Endothelial cell (in vitro differentiated cells): Measurements from ENCODE around the gene PXDN. TPM values are rescaled to one million over a fixed set of nuclear protein-coding genes. Genes with fewer than 3 reads are reported as not detected.
A peak's percentile ranks its signal among the peaks of the same experiment; 100 is the strongest.
"Not testable (repeated sequence)": the region's sequence is repeated elsewhere in the genome, so short reads cannot be mapped to it uniquely, and the experiment has no call there.

Experiments
- DNase-seq: peaks from one replicate; pipeline ENCODE4 v3.0.0; 2021; ENCODE audit warnings: low spot score
- H3K27ac Mint-ChIP-seq: one replicate; pipeline ENCODE4 v1.8.0; 2021; ENCODE audit warnings: mixed read lengths, inconsistent platforms; ENCODE audit not compliant: unreplicated experiment
- H3K27me3 Mint-ChIP-seq: one replicate; pipeline ENCODE4 v1.8.0; 2021; ENCODE audit warnings: mild to moderate bottlenecking, moderate library complexity, mixed read lengths, inconsistent platforms; ENCODE audit not compliant: unreplicated experiment
- H3K36me3 Mint-ChIP-seq: one replicate; pipeline ENCODE4 v1.8.0; 2021; ENCODE audit warnings: mild to moderate bottlenecking, low read depth, mixed read lengths, inconsistent platforms; ENCODE audit not compliant: unreplicated experiment
- H3K4me1 Mint-ChIP-seq: one replicate; pipeline ENCODE4 v1.8.0; 2021; ENCODE audit warnings: mild to moderate bottlenecking, mixed read lengths, inconsistent platforms; ENCODE audit not compliant: unreplicated experiment
- H3K4me3 Mint-ChIP-seq: one replicate; pipeline ENCODE4 v1.8.0; 2021; ENCODE audit warnings: mild to moderate bottlenecking, mixed read lengths, inconsistent platforms; ENCODE audit not compliant: unreplicated experiment
- H3K9me3 Mint-ChIP-seq: one replicate; pipeline ENCODE4 v1.8.0; 2021; ENCODE audit warnings: mixed read lengths, inconsistent platforms; ENCODE audit not compliant: unreplicated experiment
- total RNA-seq: library from RNA; stranded (reverse); fragmentation: NEBNext Ultra II Directional; extraction: Animal tissue kit (Norgen Biotek cat#: 25700); gene quantifications from one replicate; pipeline ENCODE4 v1.2.1, GENCODE V29; 2021; ENCODE audit not compliant: unreplicated experiment
- TF ChIP-seq, protein P1 (sequence below): fragments of 200-600 bp; sonication (generic); IDR thresholded peaks from one replicate; pipeline ENCODE4 v1.5.0; 2021; ENCODE audit warnings: antibody characterized with exemption; ENCODE audit not compliant: unreplicated experiment

PXDN gene
- total RNA-seq, 1 donor from 2014 or later = 521 TPM

DNA sequence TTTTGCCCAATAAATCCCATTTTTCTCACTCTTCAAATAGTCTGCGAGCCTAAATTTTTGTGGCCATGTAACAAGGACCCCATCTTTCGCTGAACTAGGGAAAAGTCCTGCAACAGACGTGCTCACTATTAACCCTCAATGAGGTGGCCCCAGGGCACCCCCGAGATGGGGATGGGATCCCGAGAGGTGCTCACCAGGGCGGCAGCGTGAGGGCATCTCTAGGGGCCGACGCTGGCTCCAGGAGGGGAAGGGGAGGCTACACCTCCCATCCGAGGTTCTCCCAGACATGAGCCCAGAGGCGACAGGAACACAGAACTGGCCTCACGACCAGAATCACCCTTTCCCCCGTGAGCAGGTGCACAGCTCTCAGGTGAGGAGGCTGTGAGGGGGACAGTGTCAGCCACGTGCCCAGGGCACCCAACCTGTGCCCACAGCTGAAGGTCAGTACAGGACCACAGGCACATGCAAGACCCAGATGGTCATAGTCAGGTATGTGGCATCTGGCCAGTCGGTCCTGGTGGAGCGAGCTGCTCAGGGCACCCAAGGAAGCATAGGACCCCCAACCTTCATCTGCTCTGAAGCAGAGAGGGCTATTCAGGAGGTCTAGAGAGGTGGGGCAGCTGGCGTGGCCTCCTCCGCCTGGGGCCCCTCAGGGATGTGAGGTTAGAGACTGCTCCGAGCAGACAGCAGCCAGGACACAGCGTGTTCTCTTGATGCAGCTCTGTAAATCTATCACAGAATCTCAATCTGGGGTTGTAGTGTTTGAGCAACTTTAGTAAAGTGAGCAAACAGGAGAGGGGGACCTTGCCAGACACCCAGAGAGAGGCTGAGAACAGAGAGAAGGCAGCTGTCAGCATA is 62.8 kb downstream of the PXDN start:
- Mint-ChIP-seq H3K27me3 (peaks cover 18% of the 10 kb centered on the region), H3K4me1 (peaks cover 15% of the 10 kb centered on the region), H3K9me3 (no peaks in the 10 kb centered on the region), H3K4me3 (peak overlapping the region; percentile 27), H3K27ac (peak overlapping the region; percentile 62), H3K36me3 (peaks cover 30% of the 10 kb centered on the region)
- no peak for DNase-seq
- TF ChIP-seq, protein P1, sequence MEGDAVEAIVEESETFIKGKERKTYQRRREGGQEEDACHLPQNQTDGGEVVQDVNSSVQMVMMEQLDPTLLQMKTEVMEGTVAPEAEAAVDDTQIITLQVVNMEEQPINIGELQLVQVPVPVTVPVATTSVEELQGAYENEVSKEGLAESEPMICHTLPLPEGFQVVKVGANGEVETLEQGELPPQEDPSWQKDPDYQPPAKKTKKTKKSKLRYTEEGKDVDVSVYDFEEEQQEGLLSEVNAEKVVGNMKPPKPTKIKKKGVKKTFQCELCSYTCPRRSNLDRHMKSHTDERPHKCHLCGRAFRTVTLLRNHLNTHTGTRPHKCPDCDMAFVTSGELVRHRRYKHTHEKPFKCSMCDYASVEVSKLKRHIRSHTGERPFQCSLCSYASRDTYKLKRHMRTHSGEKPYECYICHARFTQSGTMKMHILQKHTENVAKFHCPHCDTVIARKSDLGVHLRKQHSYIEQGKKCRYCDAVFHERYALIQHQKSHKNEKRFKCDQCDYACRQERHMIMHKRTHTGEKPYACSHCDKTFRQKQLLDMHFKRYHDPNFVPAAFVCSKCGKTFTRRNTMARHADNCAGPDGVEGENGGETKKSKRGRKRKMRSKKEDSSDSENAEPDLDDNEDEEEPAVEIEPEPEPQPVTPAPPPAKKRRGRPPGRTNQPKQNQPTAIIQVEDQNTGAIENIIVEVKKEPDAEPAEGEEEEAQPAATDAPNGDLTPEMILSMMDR = no peak

DNA sequence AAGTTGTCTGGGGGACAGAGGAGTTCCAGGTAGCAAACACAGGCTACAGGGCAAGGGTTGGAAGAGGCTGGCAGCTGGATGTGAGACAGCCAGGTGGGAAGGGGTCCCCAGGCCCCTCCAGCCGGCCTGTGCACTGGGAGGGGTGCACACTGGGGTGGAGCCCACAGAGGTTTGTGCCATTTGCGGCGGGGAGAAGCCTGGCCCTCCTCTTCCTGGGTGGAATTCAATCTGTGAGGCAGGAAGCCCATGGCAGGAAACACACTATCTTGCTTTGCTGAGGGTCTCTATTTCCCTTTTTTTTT is 63.3 kb downstream of the PXDN start:
- peaks cover 15% of the 10 kb centered on the region for H3K27me3 Mint-ChIP-seq
- no peak overlapping the region for H3K27ac Mint-ChIP-seq
- peaks cover 9% of the 10 kb centered on the region for H3K4me1 Mint-ChIP-seq
- DNase-seq = no peak
- H3K36me3 Mint-ChIP-seq = peaks cover 26% of the 10 kb centered on the region
- no peaks in the 10 kb centered on the region for H3K9me3 Mint-ChIP-seq
- H3K4me3 Mint-ChIP-seq = peak overlapping the region; percentile 27
- TF ChIP-seq, protein P1 = no peak

DNA sequence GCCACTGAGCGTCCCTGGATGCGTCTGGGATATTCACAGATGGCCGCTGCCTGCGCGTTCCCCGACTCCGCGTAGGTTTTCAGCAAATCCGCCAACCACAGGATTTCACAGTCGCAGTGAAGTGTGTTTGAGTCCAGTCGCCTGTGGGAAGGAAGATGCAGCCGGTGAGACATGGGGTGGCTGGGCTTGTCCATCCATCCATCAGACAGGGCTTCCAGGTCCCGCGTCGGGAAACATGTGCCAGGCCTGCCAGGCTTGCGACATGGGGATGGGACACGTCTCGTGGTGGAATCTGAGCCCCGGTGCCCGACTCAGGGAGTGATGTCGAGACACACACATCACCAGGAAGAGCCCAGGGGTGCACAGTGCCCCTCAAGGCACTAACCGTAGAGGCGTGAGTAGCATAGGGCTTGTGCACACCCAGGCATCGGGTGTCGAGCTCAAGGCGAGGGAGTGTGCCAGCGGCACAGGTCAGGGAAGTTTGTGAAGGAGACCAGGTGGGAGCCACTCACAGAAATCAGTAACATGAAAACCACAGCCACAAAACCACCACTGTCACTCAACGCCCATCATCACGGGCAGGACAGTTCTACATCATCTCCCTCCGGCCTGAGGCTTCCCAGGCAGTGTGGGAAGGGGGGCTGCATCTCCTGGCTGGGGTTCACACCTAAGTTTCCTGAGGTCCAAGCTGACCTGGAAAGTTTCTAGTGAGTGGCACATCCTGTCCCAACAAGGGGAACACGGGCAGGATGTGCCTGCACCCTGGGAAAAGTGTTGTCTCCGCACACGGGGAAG is 63.9 kb downstream of the PXDN start:
- Mint-ChIP-seq H3K27me3 (peaks cover 17% of the 10 kb centered on the region), H3K36me3 (peaks cover 31% of the 10 kb centered on the region), H3K9me3 (no peaks in the 10 kb centered on the region), H3K27ac (no peak overlapping the region), H3K4me3 (no peak overlapping the region), H3K4me1 (peaks cover 5% of the 10 kb centered on the region)
- TF ChIP-seq, protein P1 = no peak
- DNase-seq = no peak

DNA sequence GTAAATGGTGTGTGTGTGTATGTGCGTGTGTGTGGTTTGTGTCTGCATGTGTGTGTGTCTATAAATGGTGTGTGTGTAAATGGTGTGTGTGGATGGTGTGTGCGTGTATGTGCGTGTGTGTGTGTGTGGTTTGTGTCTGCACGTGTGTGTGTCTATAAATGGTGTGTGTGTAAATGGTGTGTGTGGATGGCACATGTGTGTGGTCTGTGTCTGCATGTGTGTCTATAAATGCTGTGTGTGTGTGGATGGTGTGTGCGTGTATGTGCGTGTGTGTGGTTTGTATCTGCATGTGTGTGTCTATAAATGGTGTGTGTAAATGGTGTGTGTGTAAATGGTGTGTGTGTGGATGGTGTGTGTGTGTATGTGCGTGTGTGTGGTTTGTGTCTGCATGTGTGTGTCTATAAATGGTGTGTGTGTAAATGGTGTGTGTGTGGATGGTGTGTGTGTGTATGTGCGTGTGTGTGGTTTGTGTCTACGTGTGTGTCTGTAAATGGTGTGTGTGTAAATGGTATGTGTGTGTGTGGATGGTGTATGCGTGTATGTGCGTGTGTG is 64.8 kb downstream of the PXDN start:
- H3K9me3 Mint-ChIP-seq, DNase-seq, H3K4me3 Mint-ChIP-seq, H3K4me1 Mint-ChIP-seq, H3K27ac Mint-ChIP-seq: not testable (repeated sequence)
- Mint-ChIP-seq H3K36me3 (peaks cover 40% of the 10 kb centered on the region), H3K27me3 (peaks cover 18% of the 10 kb centered on the region)

DNA sequence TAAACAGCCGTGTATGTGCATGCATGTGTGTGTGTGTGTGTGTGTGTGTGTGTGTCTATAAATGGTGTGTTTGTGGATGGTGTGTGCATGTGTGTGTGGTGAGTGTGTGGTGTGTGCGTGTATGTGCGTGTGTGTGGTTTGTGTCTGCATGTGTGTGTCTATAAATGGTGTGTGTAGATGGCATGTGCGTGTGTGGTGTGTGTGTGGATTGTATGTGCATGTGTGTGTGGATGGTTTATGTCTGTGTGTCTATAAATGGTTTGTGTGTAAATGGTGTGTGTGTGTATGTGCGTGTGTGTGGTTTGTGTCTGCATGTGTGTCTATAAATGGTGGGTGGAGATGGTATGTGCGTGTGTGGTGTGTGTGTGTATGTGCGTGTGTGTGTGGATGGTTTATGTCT is 65.2 kb downstream of the PXDN start:
- peaks cover 42% of the 10 kb centered on the region for H3K36me3 Mint-ChIP-seq
- H3K4me1 Mint-ChIP-seq, H3K27ac Mint-ChIP-seq, DNase-seq, H3K4me3 Mint-ChIP-seq, H3K9me3 Mint-ChIP-seq: not testable (repeated sequence)
- peaks cover 18% of the 10 kb centered on the region for H3K27me3 Mint-ChIP-seq

DNA sequence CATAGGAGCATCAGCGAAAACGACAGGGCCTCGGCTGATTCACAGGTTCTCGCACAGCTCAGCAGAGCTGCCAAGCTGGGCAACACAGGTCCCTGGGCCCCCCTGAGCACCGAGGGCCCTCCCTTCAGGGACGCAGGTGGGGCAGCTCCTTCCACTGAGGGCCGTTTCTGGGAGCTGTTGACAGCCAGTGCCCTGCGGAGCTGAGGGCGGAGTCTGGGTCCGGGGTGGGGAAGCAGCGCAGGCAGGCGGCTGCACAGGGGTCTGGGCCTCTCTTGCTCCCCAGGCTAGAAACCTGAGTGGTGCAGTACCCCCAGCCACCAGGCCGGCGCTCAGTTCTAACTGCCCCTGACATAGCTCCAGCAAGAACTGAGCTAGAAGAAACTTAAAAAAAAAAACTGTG is 65.7 kb downstream of the PXDN start:
- H3K36me3 Mint-ChIP-seq = peaks cover 47% of the 10 kb centered on the region
- peaks cover 18% of the 10 kb centered on the region for H3K27me3 Mint-ChIP-seq
- no peaks in the 10 kb centered on the region for H3K9me3 Mint-ChIP-seq
- no peak for DNase-seq
- H3K4me1 Mint-ChIP-seq = no peaks in the 10 kb centered on the region
- H3K27ac Mint-ChIP-seq = peak overlapping the region; percentile 68
- peak overlapping the region; percentile 57 for H3K4me3 Mint-ChIP-seq
- TF ChIP-seq, protein P1 = no peak
